ENCODE measurements around the gene SETBP1.

SETBP1 gene

DNA sequence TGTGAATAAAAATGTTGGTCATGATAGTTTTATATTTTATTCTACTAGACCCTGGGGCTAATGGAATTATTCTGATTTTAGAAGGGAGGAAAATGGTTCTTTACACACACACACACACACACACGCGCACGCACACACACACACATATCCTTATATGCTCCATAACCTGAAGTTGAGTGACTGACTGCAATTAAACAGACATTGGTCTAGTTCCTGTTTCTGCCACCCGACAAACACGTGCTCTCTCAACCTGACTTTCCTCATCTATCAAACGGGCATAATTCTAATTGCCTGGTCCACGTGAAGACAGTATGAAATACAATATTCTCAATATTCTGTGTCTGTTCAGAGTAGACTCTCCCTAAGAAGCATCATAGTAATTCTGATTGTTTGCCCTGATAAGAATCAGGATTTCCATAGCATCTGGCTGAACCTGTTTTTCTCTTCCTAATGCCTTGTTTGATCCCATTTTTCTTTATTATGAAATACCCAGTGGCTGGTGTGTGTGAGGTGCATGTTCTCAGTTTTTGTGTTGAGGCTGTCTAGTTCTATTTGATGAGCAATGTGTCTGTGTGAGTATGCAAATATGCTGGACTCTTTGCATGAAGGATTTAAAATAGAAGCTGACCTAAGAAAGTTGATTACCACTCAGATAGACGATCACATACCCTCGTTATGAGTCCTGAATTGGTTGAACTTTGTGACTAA is 51.0 kb downstream of the SETBP1 start:
- DNase-seq (ENCODE audit: low spot score) = peak; percentile 55
- TF ChIP-seq, protein P1, sequence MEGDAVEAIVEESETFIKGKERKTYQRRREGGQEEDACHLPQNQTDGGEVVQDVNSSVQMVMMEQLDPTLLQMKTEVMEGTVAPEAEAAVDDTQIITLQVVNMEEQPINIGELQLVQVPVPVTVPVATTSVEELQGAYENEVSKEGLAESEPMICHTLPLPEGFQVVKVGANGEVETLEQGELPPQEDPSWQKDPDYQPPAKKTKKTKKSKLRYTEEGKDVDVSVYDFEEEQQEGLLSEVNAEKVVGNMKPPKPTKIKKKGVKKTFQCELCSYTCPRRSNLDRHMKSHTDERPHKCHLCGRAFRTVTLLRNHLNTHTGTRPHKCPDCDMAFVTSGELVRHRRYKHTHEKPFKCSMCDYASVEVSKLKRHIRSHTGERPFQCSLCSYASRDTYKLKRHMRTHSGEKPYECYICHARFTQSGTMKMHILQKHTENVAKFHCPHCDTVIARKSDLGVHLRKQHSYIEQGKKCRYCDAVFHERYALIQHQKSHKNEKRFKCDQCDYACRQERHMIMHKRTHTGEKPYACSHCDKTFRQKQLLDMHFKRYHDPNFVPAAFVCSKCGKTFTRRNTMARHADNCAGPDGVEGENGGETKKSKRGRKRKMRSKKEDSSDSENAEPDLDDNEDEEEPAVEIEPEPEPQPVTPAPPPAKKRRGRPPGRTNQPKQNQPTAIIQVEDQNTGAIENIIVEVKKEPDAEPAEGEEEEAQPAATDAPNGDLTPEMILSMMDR (IDR thresholded peaks at IDR 0.05; ENCODE audit: extremely low read depth, missing control alignments) = no peak

DNA sequence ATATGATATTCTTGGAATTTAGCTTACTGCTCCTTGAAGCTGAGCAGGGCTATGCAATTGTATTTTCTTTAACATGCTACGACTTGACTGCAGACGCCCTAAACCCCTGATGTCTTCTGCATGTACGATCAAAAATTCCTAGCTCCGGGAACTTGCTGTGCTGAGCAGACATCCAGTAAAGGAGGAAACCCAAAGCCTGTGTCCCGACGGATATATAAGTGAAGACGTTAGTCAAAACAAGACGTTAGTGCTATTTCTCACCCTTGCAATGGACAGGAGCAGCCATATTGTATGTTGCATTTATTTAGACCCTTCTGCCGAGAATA is 51.5 kb downstream of the SETBP1 start:
- DNase-seq (ENCODE audit: low spot score) = no peak
- TF ChIP-seq, protein P1 (IDR thresholded peaks at IDR 0.05; ENCODE audit: extremely low read depth, missing control alignments) = no peak

DNA sequence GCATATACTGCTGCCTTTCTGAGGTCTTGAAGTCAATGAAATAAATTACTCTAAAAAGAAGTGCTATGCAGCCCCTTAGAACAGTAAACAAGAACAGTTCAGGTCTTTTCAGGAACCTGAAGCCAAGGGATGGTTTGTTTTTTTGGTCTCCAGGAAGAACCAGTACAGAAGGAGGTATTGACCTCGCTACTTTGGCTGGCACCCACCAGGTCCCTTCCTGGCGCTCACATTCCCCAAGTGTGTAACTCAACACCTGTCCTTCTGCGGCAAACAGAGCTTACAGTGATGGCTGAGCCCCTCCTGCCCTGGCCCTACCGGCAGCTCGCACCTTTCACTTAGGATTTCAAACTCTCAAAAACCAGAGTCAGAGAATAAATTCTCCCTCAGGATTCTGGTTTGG is 51.9 kb downstream of the SETBP1 start:
- TF ChIP-seq, protein P1 (IDR thresholded peaks at IDR 0.05; ENCODE audit: extremely low read depth, missing control alignments) = no peak
- no peak for DNase-seq (ENCODE audit: low spot score)

DNA sequence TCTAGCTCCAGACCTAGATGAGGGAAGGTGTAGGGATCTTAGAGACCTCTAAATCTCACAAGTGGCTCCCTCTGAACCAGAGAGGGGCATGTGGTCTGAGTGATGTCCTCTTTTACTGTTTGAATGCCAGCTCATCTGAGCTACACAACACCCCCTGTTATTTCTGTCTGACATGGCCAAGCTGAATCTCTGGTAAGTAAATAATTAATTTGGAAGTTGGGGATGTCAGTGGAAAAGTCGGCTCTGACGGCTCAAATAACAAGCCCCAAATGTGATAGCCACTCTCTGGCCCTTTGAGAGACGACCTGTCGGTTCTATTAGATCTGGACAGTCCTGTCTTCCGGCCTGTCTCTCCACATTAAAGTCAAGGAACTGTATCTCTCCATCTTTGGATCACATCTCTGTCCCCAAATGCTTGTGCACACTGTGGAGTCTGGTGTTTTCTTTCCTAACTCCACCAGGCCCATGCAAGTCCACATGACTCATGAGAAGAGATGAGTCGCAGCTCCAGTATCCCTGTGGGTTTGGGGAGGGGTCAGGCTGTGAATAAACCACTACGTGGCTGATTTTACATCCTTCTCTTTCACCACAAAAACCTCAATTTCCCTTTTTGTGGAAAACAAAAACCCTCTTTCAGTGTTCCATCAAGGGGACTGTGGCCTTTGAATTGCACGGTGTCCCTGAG is 52.5 kb downstream of the SETBP1 start:
- TF ChIP-seq, protein P1 (IDR thresholded peaks at IDR 0.05; ENCODE audit: extremely low read depth, missing control alignments) = no peak

DNA sequence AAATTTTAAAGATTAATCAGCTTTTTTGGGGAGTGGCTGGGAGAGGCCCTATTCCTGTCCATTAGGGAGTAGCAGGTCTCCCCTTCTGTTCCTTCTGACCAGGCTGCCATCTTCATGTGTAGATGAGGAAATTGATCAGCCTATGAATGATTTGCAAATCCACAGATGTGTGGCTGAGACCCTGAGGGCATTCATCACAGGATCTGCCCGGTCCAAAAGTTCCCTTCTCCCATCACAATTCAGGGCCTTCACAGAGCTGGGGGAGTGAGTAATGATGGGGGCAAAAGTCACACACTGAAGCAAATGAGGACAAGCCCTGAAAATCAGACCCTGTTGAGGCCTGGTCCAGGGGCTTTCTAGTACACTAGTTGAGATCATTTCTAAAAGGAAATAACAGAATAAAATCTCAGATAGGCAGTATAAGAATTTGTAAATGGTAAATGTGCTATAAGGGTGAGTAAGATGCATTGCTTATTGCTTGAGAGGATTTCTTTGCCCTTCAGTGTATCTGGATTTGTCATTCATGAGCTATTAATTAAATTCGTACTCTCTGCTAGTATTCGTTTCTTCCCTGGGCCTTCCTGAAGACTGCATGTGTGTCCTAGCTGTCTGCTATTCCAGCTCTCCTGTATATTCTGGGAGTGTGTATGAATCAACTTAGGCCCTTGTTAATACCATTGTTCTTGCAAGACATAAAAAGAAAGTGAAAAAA is 53.2 kb downstream of the SETBP1 start:
- DNase-seq (ENCODE audit: low spot score) = no peak
- TF ChIP-seq, protein P1 (IDR thresholded peaks at IDR 0.05; ENCODE audit: extremely low read depth, missing control alignments) = no peak

More for the DNA sequence above, 52.5 kb downstream of the SETBP1 start:
- DNase-seq (ENCODE audit: low spot score) = no peak

DNA sequence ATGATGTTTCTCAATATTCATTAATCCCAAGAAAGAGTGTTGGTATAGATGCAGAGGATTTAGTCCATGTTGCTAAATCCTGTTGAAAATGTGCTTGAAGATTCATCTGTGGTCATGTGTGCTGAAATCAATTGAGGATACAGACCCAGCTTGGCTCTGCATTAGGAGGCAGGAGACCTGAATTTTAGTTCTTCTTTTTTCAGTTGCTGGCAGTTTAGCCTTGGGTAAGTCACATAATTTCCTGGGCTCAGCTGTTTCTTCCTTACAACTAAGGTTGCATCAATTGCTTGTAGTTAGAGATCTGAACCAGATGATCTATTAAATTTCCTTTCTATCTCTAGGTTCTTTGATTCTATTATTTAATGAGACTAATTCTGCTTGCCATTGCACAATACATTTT is 54.4 kb downstream of the SETBP1 start:
- no peak for DNase-seq (ENCODE audit: low spot score)
- TF ChIP-seq, protein P1 (IDR thresholded peaks at IDR 0.05; ENCODE audit: extremely low read depth, missing control alignments) = no peak

Data from GM20000 (cell line).